ENCODE results near the gene PRAMEF2.

DNA sequence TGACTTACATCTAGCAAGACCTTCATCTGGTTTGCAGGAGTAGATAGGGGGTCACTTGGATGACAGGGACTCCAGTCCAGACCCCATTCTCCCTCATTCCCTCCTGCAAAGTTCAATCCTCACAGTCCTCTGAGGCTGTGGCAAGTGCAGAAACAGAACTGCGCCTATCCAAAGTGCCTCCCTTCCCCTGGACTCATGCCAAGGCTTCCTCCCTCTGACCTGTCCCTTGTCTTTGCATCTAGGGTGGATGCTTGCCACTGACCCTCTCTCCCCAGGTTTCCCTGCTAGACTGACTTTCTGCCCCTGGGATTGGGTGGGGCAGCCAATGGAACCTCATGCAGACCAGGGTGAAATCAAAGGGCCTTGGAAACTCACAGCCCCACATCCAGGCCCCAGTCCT is 47.0 kb upstream of the PRAMEF2 start:
- TF ChIP-seq POLR2A (IDR thresholded peaks at IDR 0.05), result no peak
- TF ChIP-seq, protein P1, sequence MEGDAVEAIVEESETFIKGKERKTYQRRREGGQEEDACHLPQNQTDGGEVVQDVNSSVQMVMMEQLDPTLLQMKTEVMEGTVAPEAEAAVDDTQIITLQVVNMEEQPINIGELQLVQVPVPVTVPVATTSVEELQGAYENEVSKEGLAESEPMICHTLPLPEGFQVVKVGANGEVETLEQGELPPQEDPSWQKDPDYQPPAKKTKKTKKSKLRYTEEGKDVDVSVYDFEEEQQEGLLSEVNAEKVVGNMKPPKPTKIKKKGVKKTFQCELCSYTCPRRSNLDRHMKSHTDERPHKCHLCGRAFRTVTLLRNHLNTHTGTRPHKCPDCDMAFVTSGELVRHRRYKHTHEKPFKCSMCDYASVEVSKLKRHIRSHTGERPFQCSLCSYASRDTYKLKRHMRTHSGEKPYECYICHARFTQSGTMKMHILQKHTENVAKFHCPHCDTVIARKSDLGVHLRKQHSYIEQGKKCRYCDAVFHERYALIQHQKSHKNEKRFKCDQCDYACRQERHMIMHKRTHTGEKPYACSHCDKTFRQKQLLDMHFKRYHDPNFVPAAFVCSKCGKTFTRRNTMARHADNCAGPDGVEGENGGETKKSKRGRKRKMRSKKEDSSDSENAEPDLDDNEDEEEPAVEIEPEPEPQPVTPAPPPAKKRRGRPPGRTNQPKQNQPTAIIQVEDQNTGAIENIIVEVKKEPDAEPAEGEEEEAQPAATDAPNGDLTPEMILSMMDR (IDR thresholded peaks at IDR 0.05), result no peak

All from Peyer's patch (tissue), 4 donors.